ENCODE measurements around the gene KCNH5.

Gene KCNH5

DNA sequence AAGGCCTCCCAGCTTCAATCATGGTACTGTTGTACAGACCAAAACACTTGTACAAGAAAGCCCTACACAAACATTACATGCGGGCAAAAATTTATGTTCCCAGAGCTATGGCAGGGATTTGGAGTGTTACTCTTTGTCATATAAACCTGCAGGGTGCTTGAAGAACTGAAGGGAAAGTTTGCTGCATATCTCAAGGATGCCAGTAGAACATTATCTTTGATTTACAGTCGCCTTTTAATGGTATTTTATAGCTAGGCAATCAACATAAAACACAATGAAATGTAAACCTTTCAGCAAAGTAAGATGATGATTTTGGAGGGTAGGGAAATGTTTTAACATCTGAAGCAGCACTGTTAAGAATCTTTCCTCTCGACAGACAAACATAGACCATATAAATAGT is 305.6 kb downstream of the KCNH5 start:
- DNase-seq (ENCODE audit: low read depth in 2 of 2), result no peak

GRCh38 chr14:62736048-62737043 is 308.9 kb downstream of the KCNH5 start:
- DNase-seq (ENCODE audit: low read depth in 2 of 2), result no peak

DNA sequence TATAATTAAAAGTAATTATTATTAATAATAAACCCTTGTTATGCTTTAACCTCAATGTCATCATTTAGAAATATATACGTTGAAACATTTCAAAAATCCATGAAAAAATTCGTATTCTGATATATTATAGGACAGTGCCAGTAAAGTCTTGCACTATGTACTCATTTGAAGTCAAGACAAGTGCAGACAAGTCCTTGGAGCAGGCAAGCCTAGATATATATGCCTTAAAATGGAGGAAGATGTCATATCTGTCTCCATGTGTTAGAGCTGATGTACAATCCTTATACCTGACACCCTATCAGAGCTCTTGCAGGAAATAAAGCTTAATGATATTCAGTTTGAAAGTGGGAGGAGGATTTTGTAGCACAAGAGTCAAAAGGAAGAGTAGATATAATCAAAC is 310.4 kb downstream of the KCNH5 start:
- DNase-seq (ENCODE audit: low read depth in 2 of 2), result no peak

DNA sequence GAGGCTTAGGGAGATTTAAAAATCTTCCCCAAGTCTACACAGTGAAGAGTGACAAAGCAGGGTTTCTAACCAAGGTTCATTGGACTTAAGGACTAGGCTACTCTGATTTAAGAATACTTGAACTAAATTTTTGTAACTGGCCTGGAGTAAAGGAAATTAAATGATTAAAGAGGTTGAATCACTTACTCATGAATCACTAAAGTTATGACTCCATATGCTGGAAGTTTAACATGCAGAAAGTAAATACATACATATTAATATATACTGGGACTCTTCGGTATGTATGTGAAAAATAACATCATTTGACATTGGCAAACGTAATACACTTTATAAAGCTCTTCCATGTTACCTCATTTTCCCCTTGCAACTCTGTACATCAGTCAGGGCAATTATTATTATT is 322.9 kb downstream of the KCNH5 start:
- no peak for DNase-seq (ENCODE audit: low read depth in 2 of 2)

GRCh38 chr14:62718629-62719028 is 326.6 kb downstream of the KCNH5 start:
- no peak for DNase-seq (ENCODE audit: low read depth in 2 of 2)

- no peak for DNase-seq (ENCODE audit: low read depth in 2 of 2)
Observed at GRCh38 chr14:62711351-62712023, 333.8 kb downstream of the KCNH5 start.

DNA sequence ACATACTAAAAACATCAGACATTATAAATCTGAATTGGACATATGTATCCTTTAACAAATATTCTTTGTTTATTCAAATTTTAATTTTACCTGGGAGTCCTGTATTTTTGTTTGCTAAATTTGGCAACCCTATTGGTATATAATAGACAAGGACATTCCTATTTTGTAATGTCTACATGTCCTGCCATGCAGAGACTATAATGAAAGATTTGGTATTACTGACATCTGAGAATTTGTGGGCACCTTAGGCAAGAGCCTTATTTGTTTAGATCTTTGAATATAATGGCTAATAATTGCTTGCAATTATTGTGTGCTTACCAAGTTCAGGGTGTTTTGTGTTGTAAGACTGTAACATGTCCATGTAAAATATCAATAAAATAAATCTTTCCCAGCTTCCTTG is 334.4 kb downstream of the KCNH5 start:
- no peak for DNase-seq (ENCODE audit: low read depth in 2 of 2)

DNA sequence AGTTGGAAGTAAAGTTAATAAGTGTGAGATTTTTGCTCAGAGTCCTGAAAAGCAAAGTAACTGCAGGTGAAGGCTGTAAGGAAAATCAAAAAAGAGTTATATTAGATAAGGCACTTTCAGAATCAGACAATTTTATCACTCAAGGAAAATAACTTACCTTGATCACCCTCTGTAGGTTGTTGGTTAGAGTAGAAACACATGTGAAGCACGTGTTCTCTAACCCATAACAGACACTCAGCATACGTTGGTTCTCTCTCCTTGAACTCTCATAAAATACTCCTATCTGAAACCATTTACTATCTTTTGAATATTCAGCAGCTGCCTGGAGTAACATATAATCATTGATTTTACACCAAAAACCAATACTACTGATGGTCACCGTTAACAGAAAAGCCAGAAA is 335.5 kb downstream of the KCNH5 start:
- no peak for DNase-seq (ENCODE audit: low read depth in 2 of 2)

- DNase-seq (ENCODE audit: low read depth in 2 of 2), result no peak
Observed at GRCh38 chr14:62706217-62706616, 339.0 kb downstream of the KCNH5 start.

DNA sequence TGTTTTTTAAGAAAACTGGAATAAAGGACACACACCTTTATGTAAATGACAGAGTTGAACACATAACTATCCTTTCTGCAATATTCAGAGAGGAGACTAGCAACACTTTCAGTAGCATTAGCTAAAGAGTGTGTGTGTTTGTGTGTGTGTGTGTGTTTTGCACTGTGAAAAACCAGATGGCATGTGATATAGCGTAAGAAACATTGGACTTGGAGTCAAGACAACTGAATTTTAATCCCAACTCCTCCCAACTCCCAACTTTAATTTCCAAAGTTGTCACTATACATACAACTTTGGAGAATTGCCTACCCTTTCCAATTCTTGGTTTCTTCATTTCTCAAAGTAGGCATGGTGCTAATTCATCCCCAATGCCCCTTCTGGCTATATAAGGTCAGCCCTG is 347.8 kb downstream of the KCNH5 start:
- DNase-seq (ENCODE audit: low read depth in 2 of 2), result no peak

- DNase-seq (ENCODE audit: low read depth in 2 of 2), result no peak
Observed at GRCh38 chr14:62696929-62697328, 348.3 kb downstream of the KCNH5 start.

GRCh38 chr14:62696331-62696924 is 348.8 kb downstream of the KCNH5 start:
- no peak for DNase-seq (ENCODE audit: low read depth in 2 of 2)

DNA sequence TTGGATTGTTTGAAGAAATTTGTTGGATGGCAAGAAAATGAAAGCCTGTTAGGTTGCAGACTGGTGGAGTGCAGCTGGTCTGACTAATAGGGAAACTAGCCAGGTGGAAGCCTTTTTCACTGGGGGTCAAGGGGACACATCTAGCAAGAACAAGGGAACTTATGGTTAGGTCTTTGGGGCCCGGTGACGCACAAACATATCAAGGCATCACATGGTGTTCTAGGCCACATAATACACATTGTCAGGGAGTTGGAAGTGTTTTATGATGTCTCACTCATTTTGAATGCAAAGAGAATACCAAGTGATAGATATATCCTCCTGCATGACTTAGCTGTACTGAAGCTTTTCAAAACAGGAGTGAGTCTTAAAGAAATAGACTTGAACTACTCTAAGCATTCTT is 351.2 kb downstream of the KCNH5 start:
- no peak for DNase-seq (ENCODE audit: low read depth in 2 of 2)

DNA sequence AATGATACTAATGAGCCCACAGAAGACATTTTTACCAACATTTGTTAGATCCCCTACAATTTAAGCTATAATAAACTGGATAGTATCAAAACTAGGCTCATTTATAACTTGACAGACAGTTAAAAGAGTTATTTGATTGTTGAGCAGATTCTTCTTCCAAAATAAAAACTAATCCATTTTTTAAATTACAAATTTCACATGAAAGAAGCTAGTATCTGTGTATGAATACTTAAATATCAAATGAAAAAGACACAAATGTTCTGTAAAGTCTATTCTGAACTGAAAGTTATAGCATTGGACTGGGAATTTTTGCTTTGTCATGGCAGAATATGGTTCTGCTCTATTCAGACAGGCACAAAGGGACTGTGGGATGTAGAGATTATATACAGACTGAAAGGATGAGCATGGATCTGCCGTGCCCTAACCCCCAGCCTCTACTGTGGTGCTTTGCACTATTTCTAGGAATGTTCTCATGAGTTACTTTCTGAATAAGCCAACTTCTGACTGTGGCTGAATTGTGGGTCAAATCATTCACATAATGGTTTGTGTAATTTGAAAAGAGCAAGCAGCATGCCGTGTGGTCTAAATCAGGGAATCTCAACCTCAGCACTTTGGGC is 352.7 kb downstream of the KCNH5 start:
- no peak for DNase-seq (ENCODE audit: low read depth in 2 of 2)

DNA sequence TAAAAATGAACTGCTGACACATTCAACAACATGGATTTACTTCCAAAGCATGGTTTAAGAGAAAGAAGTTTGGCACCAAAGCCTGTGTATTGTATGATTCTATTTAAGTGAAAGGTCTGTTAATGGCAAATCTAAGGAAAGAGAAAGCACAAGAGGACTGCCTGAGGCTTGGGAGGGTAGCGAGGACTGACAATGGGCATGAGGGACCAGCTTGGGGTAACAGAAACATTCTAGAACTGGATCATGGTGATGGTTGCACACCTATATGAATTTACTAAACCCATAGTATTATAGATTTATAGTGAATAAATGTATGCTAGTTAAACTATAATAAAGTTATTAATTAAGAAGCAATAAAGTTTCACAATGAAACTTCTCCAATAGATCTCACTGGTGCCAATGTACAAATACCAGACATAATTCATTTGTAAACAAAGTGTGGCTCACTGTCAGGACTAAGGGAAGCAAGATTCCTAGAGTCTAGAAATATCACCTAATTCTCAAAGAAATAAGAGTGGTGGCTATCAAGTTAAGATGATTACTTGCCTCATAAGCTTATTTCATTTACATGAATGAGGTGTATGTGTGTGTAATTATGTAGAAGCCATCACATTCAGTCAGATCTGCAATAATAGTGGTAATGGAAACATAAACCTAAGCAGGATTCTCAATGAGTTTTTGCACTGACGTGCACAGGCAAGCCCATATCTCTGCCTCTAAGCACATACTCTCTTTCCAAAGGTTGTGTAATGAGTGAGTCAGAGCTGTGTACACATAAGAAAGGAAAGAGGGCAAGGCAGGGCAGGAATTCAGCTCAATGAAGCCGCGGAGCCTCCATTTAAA is 353.4 kb downstream of the KCNH5 start:
- DNase-seq (ENCODE audit: low read depth in 2 of 2), result no peak

- no peak for DNase-seq (ENCODE audit: low read depth in 2 of 2)
Observed at GRCh38 chr14:62689733-62690132, 355.5 kb downstream of the KCNH5 start.

- DNase-seq (ENCODE audit: low read depth in 2 of 2), result no peak
Observed at GRCh38 chr14:62687818-62688217, 357.4 kb downstream of the KCNH5 start.

- DNase-seq (ENCODE audit: low read depth in 2 of 2), result no peak
Observed at GRCh38 chr14:62684376-62684775, 360.9 kb downstream of the KCNH5 start.

DNA sequence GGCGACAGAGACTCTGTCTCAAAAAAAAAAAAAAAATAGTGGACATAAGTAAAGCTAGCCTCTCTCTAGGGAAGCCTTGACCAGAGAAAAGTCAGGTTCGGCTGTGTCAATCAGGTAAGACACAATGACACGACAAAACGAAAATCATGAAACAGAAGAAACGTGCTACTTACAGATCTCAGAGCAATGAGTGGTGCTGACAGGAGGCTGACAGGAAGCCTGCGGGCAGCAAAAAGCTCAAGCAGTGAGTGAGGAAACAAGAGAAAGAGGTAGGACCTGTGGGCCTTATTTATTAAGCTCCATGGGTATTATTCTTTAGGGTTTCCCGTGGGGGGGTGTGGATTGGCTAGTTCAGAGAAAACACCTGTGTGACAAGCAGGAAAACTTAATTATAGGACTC is 363.1 kb downstream of the KCNH5 start:
- no peak for DNase-seq (ENCODE audit: low read depth in 2 of 2)

- no peak for DNase-seq (ENCODE audit: low read depth in 2 of 2)
Observed at GRCh38 chr14:62674563-62675237, 370.6 kb downstream of the KCNH5 start.

Measured in stimulated activated CD8-positive, alpha-beta memory T cell treated with anti-CD3 and anti-CD28 coated beads, Interleukin-7, amount 100 ng/mL, for 1 hour (primary cell).